Transverse colon (tissue), 4 donors: ENCODE data around the gene SQSTM1. TPM values are rescaled to one million over a fixed set of nuclear protein-coding genes. Genes with fewer than 3 reads are reported as not detected.

Experiments
- DNase-seq: peaks from one replicate; pipeline ENCODE4 v3.0.0-alpha.2; 2019
- H3K27ac ChIP-seq, 4 donors: fragments of 200-600 bp; sonication (generic); 2 replicates each; pipeline ENCODE4 v1.5.1; 2016 to 2018; ENCODE audit warnings: inconsistent platforms in 4 of 4
- H3K27me3 ChIP-seq: fragments of 200-600 bp; sonication (generic); 2 replicates; pipeline ENCODE4 v1.5.1; 2017; ENCODE audit warnings: inconsistent platforms
- H3K36me3 ChIP-seq, 4 donors: fragments of 200-600 bp; sonication (generic); 2 replicates each; pipeline ENCODE4 v1.5.1; 2017 to 2019; ENCODE audit warnings: inconsistent platforms in 4 of 4
- H3K4me1 ChIP-seq, 4 donors: fragments of 200-600 bp; sonication (generic); 2 replicates each; pipeline ENCODE4 v1.5.1; 2017 to 2020; ENCODE audit warnings: inconsistent platforms in 4 of 4
- H3K4me3 ChIP-seq, 4 donors: fragments of 200-600 bp; sonication (generic); 1 replicate in 1 of 4; 2 replicates in 3 of 4; pipeline versions ENCODE4 v1.5.1 to v1.6.1; 2017 to 2019; ENCODE audit warnings: inconsistent platforms in 4 of 4
- H3K9me3 ChIP-seq, 2 donors: fragments of 200-600 bp; sonication (generic); 2 replicates each; pipeline ENCODE4 v1.5.1; 2017 to 2019; ENCODE audit warnings: inconsistent platforms in 2 of 2
- CTCF ChIP-seq, 5 experiments: fragments of 200-600 bp in 3 of 5; fragments of 450-650 bp in 2 of 5; sonication (generic) in 3 of 5; IDR thresholded peaks; 1 replicate in 2 of 5; 2 replicates in 3 of 5; pipeline ENCODE4 v1.5.1; 2016 to 2017; ENCODE audit warnings: antibody characterized with exemption in 5 of 5, inconsistent platforms in 3 of 5, mild to moderate bottlenecking in 2 of 5, moderate library complexity in 1 of 5
- EP300 ChIP-seq: sonication (generic); formaldehyde crosslinking; IDR thresholded peaks from one replicate; pipeline ENCODE4 v1.6.1; 2017; ENCODE audit warnings: antibody characterized with exemption, low read depth
- POLR2A ChIP-seq: fragments of 450-650 bp; IDR thresholded peaks from one replicate; pipeline ENCODE4 v1.6.1; 2016; ENCODE audit warnings: antibody characterized with exemption, mild to moderate bottlenecking, moderate library complexity
- POLR2AphosphoS5 ChIP-seq, 3 donors: sonication (generic); formaldehyde crosslinking; IDR thresholded peaks; one replicate each; pipeline ENCODE4 v1.6.1; 2016; ENCODE audit warnings: antibody characterized with exemption in 3 of 3
- WGBS, 2 donors: methylation state at CpG; one replicate each; pipeline ENCODE4 v1.1.5; 2018; ENCODE audit warnings: low coverage in 1 of 2; 5-methylcytosine and 5-hydroxymethylcytosine counted together
- in situ Hi-C, 4 donors: fragments of 200-750 bp; cut with MboI; loops; one replicate each; pipeline versions ENCODE4 v1.15.0 to v1.15.1; 2017; ENCODE audit warnings: low sequenced_read_pairs in 3 of 4, low pct_ligation_motif_present in 1 of 4, low pct_unique_long_range_greater_than_20kb in 1 of 4
- intact Hi-C: fragments of 100-400 bp; cut with DNase I; formaldehyde crosslinking; loops from one replicate; pipeline ENCODE4 v1.15.1; 2023; ENCODE audit warnings: low total_unique reads
- total RNA-seq, 4 donors: library from RNA; depleted of rRNA; stranded (reverse); fragments of >200 nt; gene quantifications; one replicate each; pipeline ENCODE4 v1.1.0, GENCODE V29; 2016

SQSTM1 gene
- total RNA-seq, 4 donors from 2014 or later = 250 to 620 (median 432) TPM

GRCh38 chr5:179836225-179837019, 15.7 kb downstream of the SQSTM1 start:
- 89 to 100% methylated on average over 2 to 19 of the region's 19 CpGs for WGBS, 2 donors
- in situ Hi-C loops = no loop called here
- H3K27ac ChIP-seq = peak overlapping the region; percentile 19 to 39 (median 26)

GRCh38 chr5:179837076-179838011, 16.6 kb downstream of the SQSTM1 start:
- peak overlapping the region; percentile 19 to 39 (median 26) for H3K27ac ChIP-seq
- TF ChIP-seq CTCF (IDR thresholded peaks at IDR 0.05) (no peak), EP300 (no peak), POLR2A (no peak), POLR2AphosphoS5 (IDR thresholded peaks at IDR 0.05) (peak in 1 of 3 donors; percentile 6)
- DNase-seq = no peak

More at GRCh38 chr5:179836225-179837019, 15.7 kb downstream of the SQSTM1 start:
- Histone ChIP-seq H3K27me3 (no peaks in the 10 kb centered on the region), H3K36me3 (peaks cover 0 to 55% (median 28%) of the 10 kb centered on the region in 4 donors), H3K4me3 (no peak overlapping the region), H3K9me3 (no peaks in the 10 kb centered on the region), H3K4me1 (peaks cover 0 to 8% (median 3%) of the 10 kb centered on the region in 4 donors)
- TF ChIP-seq POLR2AphosphoS5 (IDR thresholded peaks at IDR 0.05) (peak in 2 of 3 donors; percentile 11 to 63), EP300 (no peak)
- intact Hi-C loops = no loop called here
- DNase-seq = no peak

GRCh38 chr5:179839328-179840256, 18.9 kb downstream of the SQSTM1 start:
- Histone ChIP-seq H3K9me3 (peaks cover 0 to under 1% of the 10 kb centered on the region in 2 donors), H3K27me3 (no peaks in the 10 kb centered on the region), H3K36me3 (peaks cover 0 to 27% (median 13%) of the 10 kb centered on the region in 4 donors), H3K4me1 (peaks cover 0 to 8% (median 3%) of the 10 kb centered on the region in 4 donors), H3K27ac (no peak overlapping the region), H3K4me3 (no peak overlapping the region)
- intact Hi-C loops (loop anchor here (5.0 kb wide), 1 partner anchor 1362 kb away; no protein-coding TSS in a partner anchor), in situ Hi-C loops (no loop called here)
- TF ChIP-seq CTCF (IDR thresholded peaks at IDR 0.05) = no peak
- 75 to 81% methylated on average over 4 to 16 of the region's 16 CpGs for WGBS, 2 donors
- no peak for DNase-seq

More at GRCh38 chr5:179837076-179838011, 16.6 kb downstream of the SQSTM1 start:
- H3K4me3 ChIP-seq = no peak overlapping the region
- H3K27me3 ChIP-seq = no peaks in the 10 kb centered on the region
- intact Hi-C loops (no loop called here), in situ Hi-C loops (no loop called here)
- H3K4me1 ChIP-seq = peaks cover 0 to 8% (median 3%) of the 10 kb centered on the region in 4 donors
- H3K9me3 ChIP-seq = no peaks in the 10 kb centered on the region
- WGBS, 2 donors = 75 to 85% methylated on average over 2 to 15 of the region's 15 CpGs
- H3K36me3 ChIP-seq = peaks cover 0 to 46% (median 23%) of the 10 kb centered on the region in 4 donors

GRCh38 chr5:179840321-179840720, 19.6 kb downstream of the SQSTM1 start:
- H3K27me3 ChIP-seq = no peaks in the 10 kb centered on the region
- no peak overlapping the region for H3K27ac ChIP-seq
- no peak for DNase-seq
- 89% methylated on average over 11 of the region's 11 CpGs; no CpG with 5 or more reads in 1 of the 2 donors for WGBS, 2 donors
- H3K36me3 ChIP-seq = peaks cover 0 to 35% (median 13%) of the 10 kb centered on the region in 4 donors
- H3K4me3 ChIP-seq = no peak overlapping the region
- H3K9me3 ChIP-seq = peaks cover 0 to 8% of the 10 kb centered on the region in 2 donors
- TF ChIP-seq POLR2A = no peak
- in situ Hi-C loops (no loop called here), intact Hi-C loops (loop anchor here (5.0 kb wide), 1 partner anchor 1363 kb away; no protein-coding TSS in a partner anchor)
- H3K4me1 ChIP-seq = peaks cover 0 to 8% (median 3%) of the 10 kb centered on the region in 4 donors
